GM23248 (cell line): ENCODE data around the gene LPGAT1. TPM values are rescaled to one million over a fixed set of nuclear protein-coding genes. Genes with fewer than 3 reads are reported as not detected.

Experiments used
- DNase-seq: peaks from one replicate; pipeline ENCODE4 v3.0.0-alpha.2; 2015
- H2AFZ ChIP-seq: fragments of 200-600 bp; sonication (generic); 2 replicates; pipeline ENCODE4 v1.6.1; 2016; ENCODE audit warnings: antibody characterized with exemption
- H3F3A ChIP-seq: fragments of 200-600 bp; sonication (generic); 2 replicates; pipeline ENCODE4 v1.6.1; 2016; ENCODE audit warnings: mild to moderate bottlenecking, antibody characterized with exemption, mixed run types; ENCODE audit not compliant: insufficient read depth
- H3K27ac ChIP-seq: fragments of 200-600 bp; sonication (generic); 2 replicates; pipeline ENCODE4 v1.5.1; 2016; ENCODE audit warnings: mild to moderate bottlenecking
- H3K27me3 ChIP-seq: fragments of 200-600 bp; sonication (generic); replicated peaks from 2 replicates; pipeline ENCODE4 v1.6.1; 2016; ENCODE audit warnings: mild to moderate bottlenecking; ENCODE audit not compliant: insufficient read depth
- H3K36me3 ChIP-seq: fragments of 200-600 bp; sonication (generic); 2 replicates; pipeline ENCODE4 v1.6.1; 2016; ENCODE audit warnings: low read depth, mild to moderate bottlenecking
- H3K4me1 ChIP-seq: fragments of 200-600 bp; sonication (generic); 2 replicates; pipeline ENCODE4 v1.6.1; 2016; ENCODE audit warnings: mild to moderate bottlenecking; ENCODE audit not compliant: insufficient read depth
- H3K4me2 ChIP-seq: fragments of 200-600 bp; sonication (generic); one replicate; pipeline ENCODE4 v1.6.1; 2016; ENCODE audit warnings: mild to moderate bottlenecking; ENCODE audit not compliant: unreplicated experiment
- H3K4me3 ChIP-seq: fragments of 200-600 bp; sonication (generic); 2 replicates; pipeline ENCODE4 v1.5.1; 2016; ENCODE audit warnings: mild to moderate bottlenecking
- H3K79me2 ChIP-seq: fragments of 200-600 bp; sonication (generic); 2 replicates; pipeline ENCODE4 v1.6.1; 2016; ENCODE audit warnings: mild to moderate bottlenecking; ENCODE audit not compliant: insufficient read depth
- H3K9ac ChIP-seq: fragments of 200-600 bp; sonication (generic); 2 replicates; pipeline ENCODE4 v1.6.1; 2016; ENCODE audit warnings: mild to moderate bottlenecking
- H3K9me2 ChIP-seq: fragments of 200-600 bp; sonication (generic); 2 replicates; pipeline ENCODE4 v1.6.1; 2016; ENCODE audit warnings: mixed run types, mild to moderate bottlenecking, moderate library complexity; ENCODE audit not compliant: insufficient read depth
- H3K9me3 ChIP-seq: fragments of 200-600 bp; sonication (generic); one replicate; pipeline ENCODE4 v1.6.1; 2017; ENCODE audit warnings: low read depth
- H4K20me1 ChIP-seq: fragments of 200-600 bp; sonication (generic); 2 replicates; pipeline ENCODE4 v1.6.0; 2016; ENCODE audit not compliant: insufficient read depth
- EZH2 ChIP-seq: fragments of 200-600 bp; sonication (generic); IDR thresholded peaks from 2 replicates; pipeline ENCODE4 v1.6.1; 2018; ENCODE audit warnings: antibody characterized with exemption, mild to moderate bottlenecking; ENCODE audit not compliant: insufficient read depth, poor library complexity, severe bottlenecking
- EZH2phosphoT487 ChIP-seq: fragments of 200-600 bp; sonication (generic); IDR thresholded peaks from 2 replicates; pipeline ENCODE4 v1.6.1; 2018; ENCODE audit warnings: antibody characterized with exemption, moderate library complexity, mild to moderate bottlenecking, low read depth; ENCODE audit not compliant: insufficient read depth
- WGBS, 2 experiments: methylation state at CpG; one replicate each; pipeline ENCODE4 v1.1.6; 2015 to 2017; ENCODE audit warnings: low lambda C conversion rate in 2 of 2, low coverage in 1 of 2; ENCODE audit errors: missing lambda C conversion rate in 2 of 2; 5-methylcytosine and 5-hydroxymethylcytosine counted together
- in situ Hi-C: fragments of 300-500 bp; cut with MboI; formaldehyde crosslinking; loops from 2 replicates; pipeline ENCODE4 v1.15.0; 2020
- polyA plus RNA-seq: library from polyadenylated mRNA; unstranded; fragments of >200 nt; fragmentation: Nextera tagmentation; extraction: Ambion mirVana; gene quantifications from 2 replicates; pipeline ENCODE4 v1.2.1, GENCODE V29; 2016
- total RNA-seq: library from RNA; depleted of rRNA; stranded (reverse); fragments of >200 nt; shearing (Covaris generic); gene quantifications from 2 replicates; pipeline ENCODE4 v1.2.3, GENCODE V29; 2014

LPGAT1 gene
- total and polyA plus RNA-seq, 2 experiments from 2014 or later: 13.5 to 62.4 TPM

DNA sequence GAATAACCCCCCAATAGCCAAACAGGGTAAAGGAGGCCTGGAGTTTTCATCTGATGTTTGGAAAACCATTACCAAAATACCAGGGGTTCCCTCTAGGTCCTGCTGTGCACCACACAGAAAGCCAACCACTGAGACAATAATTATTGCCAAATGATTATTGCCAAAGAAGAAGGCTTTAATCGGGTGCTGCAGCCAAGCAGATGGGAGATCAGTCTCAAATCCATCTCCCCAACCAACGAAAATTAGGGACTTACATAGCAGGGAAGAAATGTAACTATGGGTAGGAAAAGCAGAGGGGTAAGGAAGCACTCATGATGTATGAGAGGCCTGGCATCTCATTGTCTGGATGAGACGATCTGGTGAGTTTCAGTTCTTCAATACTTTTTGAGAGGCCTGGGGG, 28.8 kb upstream of the LPGAT1 start:
- H3K27me3 ChIP-seq: peaks cover 6% of the 10 kb centered on the region; the same call in 1 of the 2 replicates
- no peaks in the 10 kb centered on the region for H3F3A ChIP-seq
- H2AFZ ChIP-seq: no peak overlapping the region
- WGBS, 2 experiments: 12 to 18% methylated on average over 3 of the region's 3 CpGs
- H3K9me2 ChIP-seq: no peaks in the 10 kb centered on the region
- H3K4me2 ChIP-seq: no peak overlapping the region
- no peak overlapping the region for H3K4me3 ChIP-seq
- in situ Hi-C loops: no loop called here
- no peaks in the 10 kb centered on the region for H3K9me3 ChIP-seq
- no peak for DNase-seq
- H3K9ac ChIP-seq: no peak overlapping the region
- H3K36me3 ChIP-seq: no peaks in the 10 kb centered on the region
- H3K27ac ChIP-seq: no peak overlapping the region
- no peaks in the 10 kb centered on the region for H3K4me1 ChIP-seq
- no peaks in the 10 kb centered on the region for H3K79me2 ChIP-seq
- H4K20me1 ChIP-seq: no peaks in the 10 kb centered on the region
- TF ChIP-seq EZH2 (no peak), EZH2phosphoT487 (no peak)

DNA sequence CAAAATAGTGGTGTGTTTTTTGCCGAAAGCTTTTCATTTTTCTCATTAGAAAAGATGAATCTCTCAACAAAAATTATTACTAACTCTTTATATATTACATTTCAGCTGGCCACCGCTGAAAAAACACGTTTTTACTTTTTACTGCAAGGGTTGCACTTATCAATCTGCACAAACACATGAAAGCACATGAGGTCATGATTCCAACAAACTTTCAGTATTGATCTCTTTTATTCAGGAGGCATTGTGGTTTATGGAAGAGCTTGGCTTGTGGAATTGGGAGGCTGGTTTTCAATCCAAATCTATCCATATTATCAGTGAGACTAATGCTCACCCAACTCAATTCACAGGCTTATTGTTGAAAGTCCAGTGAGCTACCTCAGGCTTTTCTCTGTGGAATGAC, 20.6 kb upstream of the LPGAT1 start:
- DNase-seq: no peak
- in situ Hi-C loops: no loop called here
- no peak for TF ChIP-seq EZH2phosphoT487
- TF ChIP-seq EZH2: no peak
- no peak overlapping the region for H3K27ac ChIP-seq
- no peaks in the 10 kb centered on the region for H3K36me3 ChIP-seq
- no peak overlapping the region for H3K9ac ChIP-seq
- no peaks in the 10 kb centered on the region for H3K9me3 ChIP-seq
- no peaks in the 10 kb centered on the region for H3K79me2 ChIP-seq
- no peaks in the 10 kb centered on the region for H3F3A ChIP-seq
- WGBS, 2 experiments: 6 to 12% methylated on average over 3 of the region's 3 CpGs
- no peaks in the 10 kb centered on the region for H3K9me2 ChIP-seq
- no peak overlapping the region for H3K4me3 ChIP-seq
- H3K4me2 ChIP-seq: no peak overlapping the region
- H4K20me1 ChIP-seq: no peaks in the 10 kb centered on the region
- peaks cover 5% of the 10 kb centered on the region; the same call in 1 of the 2 replicates for H3K27me3 ChIP-seq
- no peaks in the 10 kb centered on the region for H3K4me1 ChIP-seq
- H2AFZ ChIP-seq: no peak overlapping the region

DNA sequence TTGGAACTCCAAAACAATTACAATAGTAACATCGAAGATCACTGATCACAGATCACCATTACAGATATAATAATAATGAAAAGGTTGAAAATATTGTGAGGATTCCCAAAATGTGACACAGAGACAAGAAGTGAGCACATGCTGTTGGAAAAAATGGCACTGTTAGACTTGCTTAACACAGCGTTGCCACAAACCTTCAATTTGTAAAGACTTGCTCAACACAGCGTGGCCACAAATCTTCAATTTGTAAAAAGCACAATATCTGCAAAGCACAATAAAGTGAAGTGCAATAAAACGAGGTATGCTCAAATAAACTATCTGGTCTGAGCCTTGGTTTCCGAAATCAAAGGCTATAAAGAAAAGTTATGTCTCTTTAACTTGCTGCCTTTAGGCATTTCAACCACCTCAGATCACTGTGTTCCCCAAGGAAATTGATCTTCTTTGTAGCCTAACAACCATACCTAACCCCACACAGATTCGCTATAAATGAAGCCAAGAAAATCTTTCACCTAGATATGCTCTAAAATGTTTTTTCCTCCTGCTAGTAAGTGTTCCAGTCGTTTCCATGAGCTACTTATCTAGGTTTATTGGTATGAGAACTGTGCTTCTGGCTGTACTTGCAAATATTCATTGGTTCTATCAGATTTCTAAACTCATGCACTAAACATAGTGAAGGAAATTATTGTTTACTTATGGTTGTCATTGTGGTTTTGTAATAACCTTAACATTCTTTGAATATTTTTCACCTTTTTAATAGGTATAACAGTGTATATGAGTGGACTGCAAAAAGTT, 13.1 kb upstream of the LPGAT1 start:
- DNase-seq: no peak
- 59 to 61% methylated on average over 7 of the region's 7 CpGs for WGBS, 2 experiments
- in situ Hi-C loops: no loop called here

DNA sequence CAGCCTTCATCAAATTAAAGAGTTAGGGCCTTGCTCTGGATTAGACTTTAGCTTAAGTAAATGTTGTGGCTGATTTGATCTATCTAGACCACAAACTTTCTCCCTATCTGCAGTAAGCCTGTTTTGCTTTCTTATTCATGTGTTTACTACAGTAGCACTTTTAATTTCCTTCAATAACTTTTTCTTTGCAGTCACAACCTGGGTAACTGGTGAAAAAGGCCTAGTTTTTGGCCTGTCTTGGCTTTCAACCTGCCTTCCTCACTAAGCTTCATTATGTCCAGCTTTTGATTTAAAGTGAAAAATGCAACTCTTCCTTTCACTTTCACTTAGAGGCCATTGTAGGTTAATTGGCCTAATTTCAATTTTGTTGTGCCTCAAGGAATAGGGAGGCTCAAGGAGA, 12.5 kb upstream of the LPGAT1 start:
- Histone ChIP-seq H3K9ac (no peak overlapping the region), H3K27me3 (peaks cover 17% of the 10 kb centered on the region), H3K27ac (no peak overlapping the region), H3K9me2 (no peaks in the 10 kb centered on the region), H3K4me2 (no peak overlapping the region), H4K20me1 (no peaks in the 10 kb centered on the region), H2AFZ (peak overlapping the region; percentile 23; the same call in 1 of the 2 replicates), H3K36me3 (no peaks in the 10 kb centered on the region), H3F3A (no peaks in the 10 kb centered on the region), H3K4me3 (no peak overlapping the region), H3K79me2 (no peaks in the 10 kb centered on the region), H3K4me1 (no peaks in the 10 kb centered on the region), H3K9me3 (no peaks in the 10 kb centered on the region)
- in situ Hi-C loops: no loop called here
- no peak for DNase-seq
- no peak for TF ChIP-seq EZH2phosphoT487
- TF ChIP-seq EZH2: no peak

More for the DNA sequence above, 13.1 kb upstream of the LPGAT1 start:
- no peaks in the 10 kb centered on the region for H3K9me2 ChIP-seq
- no peaks in the 10 kb centered on the region for H3K79me2 ChIP-seq
- H2AFZ ChIP-seq: peak overlapping the region; percentile 23; the same call in 1 of the 2 replicates
- H4K20me1 ChIP-seq: no peaks in the 10 kb centered on the region
- no peak overlapping the region for H3K27ac ChIP-seq
- no peak overlapping the region for H3K4me2 ChIP-seq
- no peak overlapping the region for H3K9ac ChIP-seq
- H3K9me3 ChIP-seq: no peaks in the 10 kb centered on the region
- H3K4me1 ChIP-seq: no peaks in the 10 kb centered on the region
- H3K27me3 ChIP-seq: peaks cover 11% of the 10 kb centered on the region
- no peaks in the 10 kb centered on the region for H3K36me3 ChIP-seq
- H3K4me3 ChIP-seq: no peak overlapping the region
- no peaks in the 10 kb centered on the region for H3F3A ChIP-seq
- TF ChIP-seq EZH2 (no peak), EZH2phosphoT487 (no peak)
